ENCODE measurements around the gene PDP2.
A peak's percentile ranks its signal among the peaks of the same experiment; 100 is the strongest.

The PDP2 gene

GRCh38 chr16:66872559-66872942 lies 7.8 kb upstream of the PDP2 start:
- in situ Hi-C loops (cut with HindIII; ENCODE audit: low sequenced_read_pairs) = no loop called here
- DNase-seq (ENCODE audit: low read depth, low spot score) = no peak
- H3K4me3 ChIP-seq (ENCODE audit: low read depth, low read length) = peak overlapping the region; percentile 32
- TF ChIP-seq, protein P1, sequence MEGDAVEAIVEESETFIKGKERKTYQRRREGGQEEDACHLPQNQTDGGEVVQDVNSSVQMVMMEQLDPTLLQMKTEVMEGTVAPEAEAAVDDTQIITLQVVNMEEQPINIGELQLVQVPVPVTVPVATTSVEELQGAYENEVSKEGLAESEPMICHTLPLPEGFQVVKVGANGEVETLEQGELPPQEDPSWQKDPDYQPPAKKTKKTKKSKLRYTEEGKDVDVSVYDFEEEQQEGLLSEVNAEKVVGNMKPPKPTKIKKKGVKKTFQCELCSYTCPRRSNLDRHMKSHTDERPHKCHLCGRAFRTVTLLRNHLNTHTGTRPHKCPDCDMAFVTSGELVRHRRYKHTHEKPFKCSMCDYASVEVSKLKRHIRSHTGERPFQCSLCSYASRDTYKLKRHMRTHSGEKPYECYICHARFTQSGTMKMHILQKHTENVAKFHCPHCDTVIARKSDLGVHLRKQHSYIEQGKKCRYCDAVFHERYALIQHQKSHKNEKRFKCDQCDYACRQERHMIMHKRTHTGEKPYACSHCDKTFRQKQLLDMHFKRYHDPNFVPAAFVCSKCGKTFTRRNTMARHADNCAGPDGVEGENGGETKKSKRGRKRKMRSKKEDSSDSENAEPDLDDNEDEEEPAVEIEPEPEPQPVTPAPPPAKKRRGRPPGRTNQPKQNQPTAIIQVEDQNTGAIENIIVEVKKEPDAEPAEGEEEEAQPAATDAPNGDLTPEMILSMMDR (IDR thresholded peaks at IDR 0.05; ENCODE audit: low read depth, low read length) = no peak

GRCh38 chr16:66872943-66873684 lies 7.2 kb upstream of the PDP2 start:
- H3K4me3 ChIP-seq (ENCODE audit: low read depth, low read length) = peak overlapping the region; percentile 32
- peak; percentile 100 for DNase-seq (ENCODE audit: low read depth, low spot score)
- TF ChIP-seq, protein P1 (IDR thresholded peaks at IDR 0.05; ENCODE audit: low read depth, low read length) = peak; percentile 93
- in situ Hi-C loops (cut with HindIII; ENCODE audit: low sequenced_read_pairs) = no loop called here

- in situ Hi-C loops (cut with HindIII; ENCODE audit: low sequenced_read_pairs) = no loop called here
- H3K4me3 ChIP-seq (ENCODE audit: low read depth, low read length) = no peak overlapping the region
- TF ChIP-seq, protein P1 (IDR thresholded peaks at IDR 0.05; ENCODE audit: low read depth, low read length) = no peak
- no peak for DNase-seq (ENCODE audit: low read depth, low spot score)
Measured at GRCh38 chr16:66873685-66874055, 6.6 kb upstream of the PDP2 start.

GRCh38 chr16:66874079-66874775 lies 6.1 kb upstream of the PDP2 start:
- H3K4me3 ChIP-seq (ENCODE audit: low read depth, low read length) = no peak overlapping the region
- TF ChIP-seq, protein P1 (IDR thresholded peaks at IDR 0.05; ENCODE audit: low read depth, low read length) = no peak
- peak; percentile 67 for DNase-seq (ENCODE audit: low read depth, low spot score)
- in situ Hi-C loops (cut with HindIII; ENCODE audit: low sequenced_read_pairs) = no loop called here

GRCh38 chr16:66878067-66878466 lies 2.2 kb upstream of the PDP2 start:
- peak; percentile 39 for DNase-seq (ENCODE audit: low read depth, low spot score)
- in situ Hi-C loops (cut with HindIII; ENCODE audit: low sequenced_read_pairs) = no loop called here

DNA sequence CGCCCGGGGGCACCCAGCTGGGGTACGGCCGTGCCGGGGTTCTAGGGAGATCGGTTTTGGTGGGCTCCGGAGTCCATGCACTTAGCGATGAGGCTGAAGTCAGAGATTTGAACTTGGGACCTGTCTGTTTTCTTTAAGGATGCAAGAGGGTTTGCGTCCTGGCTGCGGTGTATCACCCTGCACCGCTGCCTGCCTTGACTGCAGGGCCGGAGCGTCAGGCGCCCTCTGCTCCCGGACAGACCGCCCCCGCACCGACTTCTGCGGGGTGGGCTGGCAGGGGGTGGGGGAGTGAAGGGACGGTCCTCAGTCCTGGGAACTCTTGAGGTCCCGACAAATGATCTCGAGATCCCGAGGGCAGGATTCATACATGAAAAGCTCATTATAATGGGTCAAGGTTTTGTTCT lies 701 bp downstream of the PDP2 start:
- in situ Hi-C loops (cut with HindIII; ENCODE audit: low sequenced_read_pairs) = no loop called here
- DNase-seq (ENCODE audit: low read depth, low spot score) = no peak
- TF ChIP-seq, protein P1 (IDR thresholded peaks at IDR 0.05; ENCODE audit: low read depth, low read length) = no peak
- H3K4me3 ChIP-seq (ENCODE audit: low read depth, low read length) = peak overlapping the region; percentile 85

More at GRCh38 chr16:66878067-66878466, 2.2 kb upstream of the PDP2 start:
- TF ChIP-seq, protein P1 (IDR thresholded peaks at IDR 0.05; ENCODE audit: low read depth, low read length) = no peak
- no peak overlapping the region for H3K4me3 ChIP-seq (ENCODE audit: low read depth, low read length)

All from astrocyte of the spinal cord (primary cell).